HepG2 (cell line): Measurements from ENCODE around the gene LLGL2. TPM values are rescaled to one million over a fixed set of nuclear protein-coding genes. Genes with fewer than 3 reads are reported as not detected.

ENCODE experiments used
- CC2D1A ChIP-seq: sonication (generic); formaldehyde crosslinking; IDR thresholded peaks from 2 replicates; pipeline ENCODE4 v1.8.1; 2023; ENCODE audit warnings: mild to moderate bottlenecking, missing genetic modification reagents
- GABPB1 ChIP-seq: IDR thresholded peaks from 2 replicates; pipeline ENCODE4 v1.6.1; 2016; ENCODE audit warnings: mild to moderate bottlenecking, missing genetic modification reagents, moderate library complexity, missing compliant biosample characterization
- KLF12 ChIP-seq: sonication (generic); formaldehyde crosslinking; IDR thresholded peaks from 2 replicates; pipeline ENCODE4 v1.4.0; 2020; ENCODE audit warnings: missing genetic modification reagents, borderline replicate concordance
- MXI1 ChIP-seq: IDR thresholded peaks from 3 replicates; pipeline ENCODE4 v1.6.1; 2012; ENCODE audit warnings: low read depth, low read length, inconsistent platforms, borderline replicate concordance
- PHF21A ChIP-seq: sonication (generic); formaldehyde crosslinking; IDR thresholded peaks from 2 replicates; pipeline ENCODE4 v1.5.0; 2020; ENCODE audit warnings: mild to moderate bottlenecking, missing genetic modification reagents
- SOX13 ChIP-seq, 3 experiments: fragments of 450-650 bp in 1 of 3; sonication (generic) in 1 of 3; formaldehyde crosslinking in 1 of 3; IDR thresholded peaks in 2 of 3; conservative IDR thresholded peaks in 1 of 3; 2 replicates each; pipeline versions ENCODE4 v1.5.0 to v1.6.1; 2016 to 2020; ENCODE audit warnings: antibody characterized with exemption in 1 of 3, mild to moderate bottlenecking in 1 of 3, missing compliant biosample characterization in 1 of 3, missing genetic modification reagents in 1 of 3, moderate library complexity in 1 of 3
- ZBTB33 ChIP-seq: sonication (generic); formaldehyde crosslinking; IDR thresholded peaks from 2 replicates; pipeline ENCODE4 v1.4.0; 2020; ENCODE audit warnings: missing genetic modification reagents
- ZFY ChIP-seq: sonication (generic); formaldehyde crosslinking; IDR thresholded peaks from 2 replicates; pipeline ENCODE4 v1.4.0; 2020; ENCODE audit warnings: missing genetic modification reagents
- ZNF263 ChIP-seq: sonication (generic); formaldehyde crosslinking; IDR thresholded peaks from 2 replicates; pipeline ENCODE4 v1.4.0; 2020; ENCODE audit warnings: missing genetic modification reagents
- ZNF282 ChIP-seq: fragments of 450-650 bp; IDR thresholded peaks from 2 replicates; pipeline ENCODE4 v1.6.1; 2018; ENCODE audit not compliant: partially characterized antibody
- ZNF317 ChIP-seq: sonication (generic); formaldehyde crosslinking; IDR thresholded peaks from 2 replicates; pipeline ENCODE4 v1.5.0; 2020; ENCODE audit warnings: mild to moderate bottlenecking, missing genetic modification reagents
- ZNF564 ChIP-seq: sonication (generic); formaldehyde crosslinking; IDR thresholded peaks from 2 replicates; pipeline ENCODE4 v1.8.1; 2023; ENCODE audit warnings: mild to moderate bottlenecking, missing genetic modification reagents
- ZNF569 ChIP-seq: sonication (generic); formaldehyde crosslinking; IDR thresholded peaks from 2 replicates; pipeline ENCODE4 v1.5.0; 2020; ENCODE audit warnings: mild to moderate bottlenecking, missing genetic modification reagents, moderate library complexity, borderline replicate concordance
- polyA plus RNA-seq, 8 experiments: library from polyadenylated mRNA; depleted of rRNA in 3 of 8; stranded (reverse) in 7 of 8; unstranded in 1 of 8; fragments of >200 nt; fragmentation: Illumina TruSeq in 4 of 8; extraction: Trizol in 4 of 8; gene quantifications; 2 replicates each; pipeline versions ENCODE4 v1.2.1 to v1.2.3, GENCODE V29; 2011 to 2016; ENCODE audit warnings: low read depth in 4 of 8, missing spikeins in 1 of 8, mixed read lengths in 1 of 8; ENCODE audit not compliant: insufficient read depth in 1 of 8
- total RNA-seq, 5 experiments: library from RNA; depleted of rRNA; stranded (reverse); fragments of >200 nt; fragmentation: Illumina TruSeq; extraction: Trizol; gene quantifications; 2 replicates each; pipeline ENCODE4 v1.2.3, GENCODE V29; 2016; ENCODE audit warnings: low read depth in 1 of 5
- TF ChIP-seq, protein P1 (sequence below): sonication (generic); formaldehyde crosslinking; IDR thresholded peaks from 2 replicates; pipeline ENCODE4 v1.5.1; 2020; ENCODE audit warnings: missing genetic modification reagents, mild to moderate bottlenecking, borderline replicate concordance
- TF ChIP-seq, protein P2 (sequence below), 2 experiments: sonication (generic) in 1 of 2; formaldehyde crosslinking in 1 of 2; IDR thresholded peaks; 2 replicates each; pipeline versions ENCODE4 v1.4.0 to v1.6.1; 2016 to 2020; ENCODE audit warnings: borderline replicate concordance in 1 of 2, low read depth in 1 of 2, mild to moderate bottlenecking in 1 of 2, missing genetic modification reagents in 1 of 2
- TF ChIP-seq, protein P3 (sequence below): sonication (generic); formaldehyde crosslinking; IDR thresholded peaks from 2 replicates; pipeline ENCODE4 v1.4.0; 2020; ENCODE audit warnings: missing genetic modification reagents

Gene LLGL2
- total and polyA plus RNA-seq, 2 of the 13 experiments (the other 11 are each of a cell fraction or from before 2014, with no cell fraction given) = 83.0 to 86.7 TPM

DNA sequence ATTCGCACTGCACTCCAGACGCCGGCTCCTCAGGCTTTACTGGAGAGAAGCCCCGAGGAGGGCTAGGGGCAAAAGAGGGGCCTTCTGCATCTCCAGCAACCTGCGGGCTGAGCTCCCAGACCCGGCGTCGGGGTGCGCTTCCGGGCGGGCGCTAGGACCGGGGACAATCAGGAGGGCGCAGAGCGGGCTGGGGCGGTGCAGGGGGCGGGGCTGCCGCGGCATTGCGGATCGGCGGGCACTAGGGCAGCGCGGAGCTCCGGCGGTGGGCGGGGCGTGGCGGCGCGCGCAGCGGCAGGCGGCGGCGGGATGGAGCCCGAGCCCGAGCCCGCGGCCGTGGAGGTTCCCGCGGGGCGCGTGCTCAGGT is 9.3 kb upstream of the LLGL2 start, which contains the start of gene TSEN54 (continued):
- peak; percentile 72 for TF ChIP-seq GABPB1 (CRISPR knock-in tag)
- TF ChIP-seq ZNF564 (CRISPR knock-in tag) = 0 out of 2 replicates have a peak, but pooled peaks have one; percentile 24
- peak; percentile 29; the same call in 1 of the 3 replicates for TF ChIP-seq MXI1
- TF ChIP-seq KLF12 (CRISPR knock-in tag) = no peak
- TF ChIP-seq, protein P1, sequence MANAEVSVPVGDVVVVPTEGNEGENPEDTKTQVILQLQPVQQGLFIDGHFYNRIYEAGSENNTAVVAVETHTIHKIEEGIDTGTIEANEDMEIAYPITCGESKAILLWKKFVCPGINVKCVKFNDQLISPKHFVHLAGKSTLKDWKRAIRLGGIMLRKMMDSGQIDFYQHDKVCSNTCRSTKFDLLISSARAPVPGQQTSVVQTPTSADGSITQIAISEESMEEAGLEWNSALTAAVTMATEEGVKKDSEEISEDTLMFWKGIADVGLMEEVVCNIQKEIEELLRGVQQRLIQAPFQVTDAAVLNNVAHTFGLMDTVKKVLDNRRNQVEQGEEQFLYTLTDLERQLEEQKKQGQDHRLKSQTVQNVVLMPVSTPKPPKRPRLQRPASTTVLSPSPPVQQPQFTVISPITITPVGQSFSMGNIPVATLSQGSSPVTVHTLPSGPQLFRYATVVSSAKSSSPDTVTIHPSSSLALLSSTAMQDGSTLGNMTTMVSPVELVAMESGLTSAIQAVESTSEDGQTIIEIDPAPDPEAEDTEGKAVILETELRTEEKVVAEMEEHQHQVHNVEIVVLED = peak; percentile 70; the same call in 1 of the 2 replicates
- TF ChIP-seq, protein P2, sequence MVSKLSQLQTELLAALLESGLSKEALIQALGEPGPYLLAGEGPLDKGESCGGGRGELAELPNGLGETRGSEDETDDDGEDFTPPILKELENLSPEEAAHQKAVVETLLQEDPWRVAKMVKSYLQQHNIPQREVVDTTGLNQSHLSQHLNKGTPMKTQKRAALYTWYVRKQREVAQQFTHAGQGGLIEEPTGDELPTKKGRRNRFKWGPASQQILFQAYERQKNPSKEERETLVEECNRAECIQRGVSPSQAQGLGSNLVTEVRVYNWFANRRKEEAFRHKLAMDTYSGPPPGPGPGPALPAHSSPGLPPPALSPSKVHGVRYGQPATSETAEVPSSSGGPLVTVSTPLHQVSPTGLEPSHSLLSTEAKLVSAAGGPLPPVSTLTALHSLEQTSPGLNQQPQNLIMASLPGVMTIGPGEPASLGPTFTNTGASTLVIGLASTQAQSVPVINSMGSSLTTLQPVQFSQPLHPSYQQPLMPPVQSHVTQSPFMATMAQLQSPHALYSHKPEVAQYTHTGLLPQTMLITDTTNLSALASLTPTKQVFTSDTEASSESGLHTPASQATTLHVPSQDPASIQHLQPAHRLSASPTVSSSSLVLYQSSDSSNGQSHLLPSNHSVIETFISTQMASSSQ (IDR thresholded peaks at IDR 0.05; ENCODE audit: low read depth) = no peak; the same call in 1 of the 2 replicates
- TF ChIP-seq, protein P2 (CRISPR knock-in tag; IDR thresholded peaks at IDR 0.05; ENCODE audit: borderline replicate concordance) = no peak
- TF ChIP-seq ZBTB33 (CRISPR knock-in tag) = no peak
- TF ChIP-seq ZNF282 = no peak
- TF ChIP-seq, protein P3, sequence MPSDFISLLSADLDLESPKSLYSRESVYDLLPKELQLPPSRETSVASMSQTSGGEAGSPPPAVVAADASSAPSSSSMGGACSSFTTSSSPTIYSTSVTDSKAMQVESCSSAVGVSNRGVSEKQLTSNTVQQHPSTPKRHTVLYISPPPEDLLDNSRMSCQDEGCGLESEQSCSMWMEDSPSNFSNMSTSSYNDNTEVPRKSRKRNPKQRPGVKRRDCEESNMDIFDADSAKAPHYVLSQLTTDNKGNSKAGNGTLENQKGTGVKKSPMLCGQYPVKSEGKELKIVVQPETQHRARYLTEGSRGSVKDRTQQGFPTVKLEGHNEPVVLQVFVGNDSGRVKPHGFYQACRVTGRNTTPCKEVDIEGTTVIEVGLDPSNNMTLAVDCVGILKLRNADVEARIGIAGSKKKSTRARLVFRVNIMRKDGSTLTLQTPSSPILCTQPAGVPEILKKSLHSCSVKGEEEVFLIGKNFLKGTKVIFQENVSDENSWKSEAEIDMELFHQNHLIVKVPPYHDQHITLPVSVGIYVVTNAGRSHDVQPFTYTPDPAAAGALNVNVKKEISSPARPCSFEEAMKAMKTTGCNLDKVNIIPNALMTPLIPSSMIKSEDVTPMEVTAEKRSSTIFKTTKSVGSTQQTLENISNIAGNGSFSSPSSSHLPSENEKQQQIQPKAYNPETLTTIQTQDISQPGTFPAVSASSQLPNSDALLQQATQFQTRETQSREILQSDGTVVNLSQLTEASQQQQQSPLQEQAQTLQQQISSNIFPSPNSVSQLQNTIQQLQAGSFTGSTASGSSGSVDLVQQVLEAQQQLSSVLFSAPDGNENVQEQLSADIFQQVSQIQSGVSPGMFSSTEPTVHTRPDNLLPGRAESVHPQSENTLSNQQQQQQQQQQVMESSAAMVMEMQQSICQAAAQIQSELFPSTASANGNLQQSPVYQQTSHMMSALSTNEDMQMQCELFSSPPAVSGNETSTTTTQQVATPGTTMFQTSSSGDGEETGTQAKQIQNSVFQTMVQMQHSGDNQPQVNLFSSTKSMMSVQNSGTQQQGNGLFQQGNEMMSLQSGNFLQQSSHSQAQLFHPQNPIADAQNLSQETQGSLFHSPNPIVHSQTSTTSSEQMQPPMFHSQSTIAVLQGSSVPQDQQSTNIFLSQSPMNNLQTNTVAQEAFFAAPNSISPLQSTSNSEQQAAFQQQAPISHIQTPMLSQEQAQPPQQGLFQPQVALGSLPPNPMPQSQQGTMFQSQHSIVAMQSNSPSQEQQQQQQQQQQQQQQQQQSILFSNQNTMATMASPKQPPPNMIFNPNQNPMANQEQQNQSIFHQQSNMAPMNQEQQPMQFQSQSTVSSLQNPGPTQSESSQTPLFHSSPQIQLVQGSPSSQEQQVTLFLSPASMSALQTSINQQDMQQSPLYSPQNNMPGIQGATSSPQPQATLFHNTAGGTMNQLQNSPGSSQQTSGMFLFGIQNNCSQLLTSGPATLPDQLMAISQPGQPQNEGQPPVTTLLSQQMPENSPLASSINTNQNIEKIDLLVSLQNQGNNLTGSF (CRISPR knock-in tag) = no peak
- peak; percentile 54 for TF ChIP-seq ZFY (CRISPR knock-in tag)
- no peak for TF ChIP-seq CC2D1A (CRISPR knock-in tag)
- peak; percentile 48; the same call in 1 of the 2 replicates for TF ChIP-seq PHF21A (CRISPR knock-in tag)
- no peak; the same call in none of the 2 replicates for TF ChIP-seq ZNF569 (CRISPR knock-in tag)
- no peak for TF ChIP-seq ZNF263 (CRISPR knock-in tag)
- TF ChIP-seq ZNF317 (CRISPR knock-in tag) = no peak
- TF ChIP-seq SOX13 (IDR thresholded peaks at IDR 0.05) = no peak
- 0 out of 4 replicates have a peak, but pooled peaks of 1 of the 2 experiments have one; percentile 4 for TF ChIP-seq SOX13 (CRISPR knock-in tag; conservative IDR thresholded peaks at IDR 0.05 in 1 of 2, IDR thresholded peaks at IDR 0.05 in 1 of 2)
